Raji (cell line): ENCODE data around the gene PHLDA3.

Experiments used
- POLR2A ChIP-seq: IDR thresholded peaks from 2 replicates; pipeline ENCODE4 v1.6.1; 2011; ENCODE audit warnings: low read depth, low read length, control low read depth; ENCODE audit not compliant: insufficient read depth

PHLDA3 gene

DNA sequence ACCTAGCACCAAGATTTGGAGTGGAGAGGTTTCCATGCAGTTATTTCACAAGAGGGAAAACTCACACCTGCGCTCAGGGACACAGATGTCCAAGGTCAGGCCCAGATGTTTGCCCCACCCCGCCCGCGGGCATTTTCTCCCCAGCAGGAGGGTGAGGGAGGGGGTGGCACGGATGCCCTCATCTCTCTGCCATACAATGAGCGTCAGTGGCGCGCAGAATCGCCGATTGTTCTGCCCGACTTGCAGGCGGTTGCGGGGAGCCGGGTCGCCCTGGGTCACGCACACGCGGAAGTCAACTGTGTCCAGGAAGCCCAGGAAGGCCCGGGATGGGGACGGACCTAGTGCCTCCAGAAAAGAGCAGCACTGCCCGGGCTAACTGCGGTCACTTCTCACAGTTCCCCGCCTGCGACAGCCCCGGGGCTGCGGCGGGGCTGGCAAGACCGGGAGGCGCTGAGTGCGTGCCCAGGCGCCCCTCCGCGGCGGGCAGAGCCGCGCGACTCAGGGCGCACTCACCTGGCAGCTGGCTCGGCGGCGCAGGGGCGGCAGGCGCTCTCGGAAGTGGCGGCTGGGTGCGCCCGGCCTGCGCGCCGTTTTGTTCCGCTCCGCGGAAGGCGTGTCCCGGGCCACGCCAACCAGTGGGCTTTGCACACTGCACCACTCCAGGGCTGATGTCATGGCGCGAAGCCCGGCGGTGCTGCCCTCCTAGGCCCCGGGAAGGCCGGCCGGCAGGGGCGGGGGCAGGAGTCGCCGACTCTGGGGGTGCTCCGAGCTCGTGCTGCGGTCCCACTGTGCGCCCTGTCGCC lies 37.8 kb upstream of the PHLDA3 start, which contains the start of gene CSRP1:
TSS of gene CSRP1 (minus strand) at position 567 of the 803 bp plus-strand sequence. CDS start 10,820 bp downstream, outside the sequence.
- peak; percentile 91 for TF ChIP-seq POLR2A

DNA sequence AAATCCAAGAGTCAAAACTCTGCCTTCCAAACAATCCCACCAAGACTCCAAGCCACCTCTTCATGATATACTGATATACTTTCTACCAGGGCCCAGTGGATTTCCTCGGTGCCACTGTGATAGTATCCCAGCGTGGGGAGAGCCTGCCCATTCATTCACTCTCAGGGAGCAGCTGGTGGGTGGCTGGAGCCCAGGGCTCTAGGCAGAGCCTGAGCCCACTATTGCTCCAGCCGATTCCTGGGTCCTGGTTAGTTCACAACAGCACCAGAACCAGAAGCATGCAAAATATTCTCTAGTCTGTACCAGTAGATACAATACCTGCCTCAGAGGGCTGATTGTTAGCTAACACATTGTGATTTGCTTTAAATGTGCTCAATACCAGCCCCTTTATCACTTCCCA lies 37.1 kb upstream of the PHLDA3 start:
- TF ChIP-seq POLR2A, result no peak

DNA sequence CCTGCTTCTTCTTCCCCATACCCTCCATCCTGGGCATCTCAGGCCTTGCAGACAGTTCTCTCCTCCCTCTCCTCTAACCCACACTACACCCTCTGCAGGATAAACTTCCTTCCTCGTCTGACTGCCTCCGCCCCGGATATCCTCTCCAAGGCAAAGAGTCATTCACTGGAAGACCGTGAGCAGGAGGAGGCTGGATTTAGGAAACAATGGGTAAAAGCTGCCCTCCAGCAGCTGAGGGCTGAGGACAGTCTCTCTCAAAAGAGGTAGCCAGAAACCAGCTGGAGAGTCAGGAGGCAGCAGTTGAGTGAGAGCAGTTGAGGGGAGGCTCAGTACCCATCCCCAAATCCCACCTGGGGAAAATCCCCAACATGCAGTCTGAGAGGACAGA lies 36.5 kb upstream of the PHLDA3 start:
- TF ChIP-seq POLR2A, result no peak

DNA sequence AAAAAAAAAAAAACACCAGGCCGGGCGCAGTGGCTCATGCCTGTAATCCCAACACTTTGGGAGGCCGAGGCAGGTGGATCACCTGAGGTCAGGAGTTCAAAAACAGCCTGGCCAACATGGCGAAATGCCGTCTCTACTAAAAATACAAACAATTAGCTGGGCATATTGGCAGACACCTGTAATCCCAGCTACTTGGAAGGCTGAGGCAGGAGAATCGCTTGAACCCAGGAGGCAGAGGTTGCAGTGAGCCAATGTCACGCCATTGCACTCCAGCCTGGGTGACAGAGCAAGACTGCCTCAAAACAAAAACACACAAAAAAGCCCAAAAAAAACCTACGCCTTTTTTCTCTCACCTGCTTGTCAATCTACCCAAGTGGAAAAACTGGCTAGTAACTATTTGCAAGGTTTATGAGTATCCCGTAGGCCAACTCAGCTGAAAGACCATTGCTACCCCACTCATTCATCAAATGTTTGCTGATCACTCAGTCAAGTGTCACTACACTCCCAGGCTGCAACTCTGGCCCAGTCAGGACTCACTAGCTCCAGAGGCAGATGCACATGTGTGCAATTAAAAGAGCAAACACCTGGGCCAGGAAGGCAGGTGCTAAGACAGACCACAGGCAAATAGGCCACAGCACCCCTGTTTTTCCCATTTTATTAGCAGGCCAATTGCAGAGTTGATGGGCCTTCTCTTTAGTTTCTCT lies 36.0 kb upstream of the PHLDA3 start:
- TF ChIP-seq POLR2A, result no peak

DNA sequence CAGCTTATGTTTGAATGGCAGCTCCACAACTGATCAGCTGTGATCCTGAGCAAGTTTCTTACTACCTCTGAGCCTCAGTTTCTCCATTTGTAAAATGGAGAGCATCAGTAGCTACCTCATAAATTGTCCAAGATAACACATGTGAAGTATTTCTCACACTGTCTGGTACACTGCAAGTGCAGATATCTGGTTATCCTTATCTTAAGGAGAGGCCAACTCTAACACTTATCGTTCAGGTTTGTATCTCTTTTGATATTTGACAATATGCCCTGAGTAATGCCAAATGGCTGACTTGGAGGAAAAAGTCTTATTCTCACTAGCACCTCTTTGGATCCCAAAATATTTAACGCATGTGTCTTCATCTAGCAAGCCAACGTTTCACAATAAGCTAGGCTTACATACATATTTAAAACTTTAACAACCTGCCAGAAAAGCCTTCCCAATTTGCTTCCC lies 35.2 kb upstream of the PHLDA3 start:
- TF ChIP-seq POLR2A, result no peak

DNA sequence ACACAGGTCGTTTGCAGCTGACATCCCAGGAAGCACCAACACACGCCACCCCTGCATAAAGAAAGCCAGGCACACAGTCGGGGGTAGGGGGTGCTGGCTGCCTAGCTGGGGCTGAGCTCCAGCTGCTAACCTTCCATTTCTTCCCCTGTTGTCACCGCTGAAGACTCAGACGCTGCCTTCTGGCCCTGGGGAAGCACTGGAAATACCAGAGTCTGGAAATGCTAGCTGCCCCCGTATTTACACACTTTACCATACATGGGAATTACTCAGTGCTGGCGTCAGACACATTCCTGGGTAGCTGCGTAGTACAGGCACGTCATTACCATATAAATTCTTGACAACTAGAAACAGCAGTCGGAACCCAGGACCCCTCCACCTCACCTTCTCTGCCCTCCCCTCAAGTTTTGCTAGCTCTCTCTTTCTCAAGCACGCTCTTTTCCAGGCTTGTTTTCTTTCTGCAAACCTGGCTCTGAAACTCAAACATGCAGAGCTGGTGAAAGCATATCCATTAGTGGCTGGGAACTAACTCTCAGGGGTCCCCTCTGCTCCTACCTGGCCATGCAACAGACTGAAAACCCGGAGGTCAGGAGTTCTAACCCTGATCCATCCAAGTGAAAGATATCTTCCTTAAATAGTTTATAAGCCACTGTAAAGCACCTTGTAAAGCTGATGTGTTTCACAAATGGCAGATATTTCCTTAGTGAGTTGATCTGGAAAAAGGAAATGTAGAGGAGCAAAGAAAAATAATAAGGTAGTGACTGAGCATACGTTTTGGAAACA lies 34.6 kb upstream of the PHLDA3 start:
- no peak for TF ChIP-seq POLR2A

DNA sequence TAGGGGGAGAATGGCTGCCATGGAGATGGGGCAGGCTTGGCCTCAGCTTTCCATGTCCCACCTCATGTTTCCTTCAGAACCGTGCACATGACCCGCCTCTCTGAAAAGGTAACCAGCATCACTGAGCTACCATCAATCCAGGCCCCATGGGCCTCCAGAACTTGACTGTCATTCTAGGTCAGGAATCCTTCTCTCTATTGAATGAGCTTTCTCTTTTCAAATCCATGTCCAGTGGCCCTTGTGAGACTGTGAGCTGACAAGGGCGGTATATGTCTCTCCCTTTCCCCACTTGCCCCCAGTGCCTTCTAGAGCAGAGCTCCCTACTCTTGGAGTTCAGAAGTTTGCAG lies 33.5 kb upstream of the PHLDA3 start:
- no peak for TF ChIP-seq POLR2A

DNA sequence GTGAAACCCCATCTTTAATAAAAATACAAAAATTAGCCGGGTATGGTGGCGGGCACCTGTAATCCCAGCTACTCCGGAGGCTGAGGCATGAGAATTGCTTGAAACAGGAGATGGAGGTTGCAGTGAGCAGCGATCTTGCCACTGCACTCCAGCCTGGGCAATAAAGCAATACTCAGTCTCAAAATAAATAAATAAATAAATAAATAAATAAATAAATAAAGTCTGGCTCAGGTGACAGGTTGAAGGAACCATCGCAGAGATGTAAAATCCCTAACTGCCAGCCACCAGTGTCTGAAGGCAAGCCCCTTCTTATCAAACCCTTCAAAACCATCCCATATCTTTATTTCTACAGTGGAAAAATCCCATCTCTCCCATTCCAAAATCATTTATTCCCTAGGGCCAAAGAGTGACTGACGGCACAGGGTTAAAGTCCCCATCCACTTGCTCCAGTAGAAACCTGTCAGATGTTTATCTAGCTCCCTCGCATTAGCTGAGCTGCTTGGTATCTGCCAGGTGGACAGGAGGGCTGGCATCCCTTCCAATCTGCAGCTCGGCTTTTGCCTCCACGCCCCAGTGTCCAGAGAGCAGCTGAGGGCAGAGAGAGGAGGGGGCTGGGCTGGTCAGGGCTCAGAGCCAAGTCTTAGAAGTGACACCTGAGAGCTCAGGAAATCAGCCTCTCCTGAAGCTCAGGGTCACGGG lies 33.0 kb upstream of the PHLDA3 start:
- TF ChIP-seq POLR2A, result no peak

DNA sequence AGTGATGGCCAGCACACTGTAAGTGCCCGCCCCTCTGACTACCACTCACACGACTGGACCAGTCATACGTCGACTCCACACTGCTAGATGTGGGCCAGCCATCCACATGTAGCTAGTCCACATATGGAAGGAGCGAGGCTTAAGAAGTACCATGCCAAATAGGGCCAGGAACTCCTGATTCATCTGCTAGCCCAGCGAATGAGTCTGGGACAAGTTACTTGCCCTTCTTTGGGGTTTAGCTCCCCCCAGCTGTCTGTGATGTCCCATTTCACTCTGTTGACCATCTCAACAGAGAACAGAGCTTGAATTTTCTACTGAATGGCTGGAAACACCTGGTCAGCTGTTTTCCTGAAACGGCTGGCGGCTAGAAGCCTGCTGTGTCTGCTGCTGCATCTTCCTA lies 32.2 kb upstream of the PHLDA3 start:
- TF ChIP-seq POLR2A, result no peak

DNA sequence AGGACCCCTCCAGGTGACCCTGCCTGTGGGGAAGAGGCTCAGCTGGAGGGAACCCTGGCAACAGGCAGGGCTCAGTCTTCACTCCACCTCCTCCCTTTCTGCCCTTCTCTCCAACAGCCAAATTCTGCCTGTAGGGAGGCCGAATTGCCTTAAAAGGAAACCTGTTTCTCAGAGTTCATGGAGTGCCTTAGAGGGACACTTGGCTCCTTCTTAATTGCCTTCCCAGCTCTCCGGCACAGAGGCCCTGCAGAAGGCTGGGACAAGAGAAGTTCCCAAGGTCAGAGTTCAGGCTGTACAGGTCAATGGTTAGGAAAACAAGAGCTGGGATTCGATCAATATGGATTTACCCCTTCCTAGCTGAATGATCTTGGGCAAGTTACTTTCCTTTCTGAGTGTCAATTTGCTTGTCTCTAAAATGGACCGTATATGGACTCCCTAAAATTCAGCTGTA lies 31.7 kb upstream of the PHLDA3 start:
- TF ChIP-seq POLR2A, result no peak

DNA sequence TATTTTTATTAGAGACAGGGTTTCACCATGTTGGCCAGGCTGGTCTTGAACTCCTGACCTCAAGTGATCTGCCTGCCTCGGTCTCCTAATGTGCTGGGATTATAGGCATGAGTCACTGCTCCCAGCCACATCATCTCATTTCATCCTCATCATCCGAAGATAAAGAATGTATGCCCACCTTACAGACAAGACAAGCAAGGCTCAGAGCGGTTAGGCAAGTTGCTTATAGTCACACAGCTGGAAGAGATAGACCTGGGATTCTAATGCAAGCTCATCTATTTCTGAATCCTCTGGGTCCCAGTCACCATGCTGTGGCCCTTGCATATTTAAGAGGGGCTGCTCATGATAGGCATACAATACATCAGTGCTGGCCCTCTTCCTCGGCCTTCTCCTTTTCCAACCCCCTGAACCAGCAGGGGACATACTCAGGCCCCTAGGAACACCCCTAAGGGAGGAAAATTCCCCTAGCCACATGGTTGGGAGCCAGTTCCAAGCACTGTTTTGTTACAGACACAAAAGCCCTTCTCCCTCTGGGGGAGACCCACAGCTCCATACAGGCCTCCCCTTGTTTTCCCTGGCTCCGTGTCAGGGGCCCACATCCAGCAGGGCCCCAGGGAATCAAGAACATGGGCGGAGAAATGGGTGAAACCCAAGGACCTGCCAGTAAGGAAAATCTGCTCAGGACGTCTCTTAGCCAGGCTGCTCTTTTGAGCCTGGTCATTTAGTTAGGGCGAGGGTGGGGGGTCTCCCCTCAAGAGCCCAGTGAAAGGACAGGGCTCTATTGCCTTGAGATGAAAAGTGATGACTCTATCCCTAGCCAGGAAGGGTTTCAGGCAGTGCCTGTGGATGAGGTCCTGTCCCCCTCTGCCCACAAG lies 31.0 kb upstream of the PHLDA3 start:
- TF ChIP-seq POLR2A, result no peak

DNA sequence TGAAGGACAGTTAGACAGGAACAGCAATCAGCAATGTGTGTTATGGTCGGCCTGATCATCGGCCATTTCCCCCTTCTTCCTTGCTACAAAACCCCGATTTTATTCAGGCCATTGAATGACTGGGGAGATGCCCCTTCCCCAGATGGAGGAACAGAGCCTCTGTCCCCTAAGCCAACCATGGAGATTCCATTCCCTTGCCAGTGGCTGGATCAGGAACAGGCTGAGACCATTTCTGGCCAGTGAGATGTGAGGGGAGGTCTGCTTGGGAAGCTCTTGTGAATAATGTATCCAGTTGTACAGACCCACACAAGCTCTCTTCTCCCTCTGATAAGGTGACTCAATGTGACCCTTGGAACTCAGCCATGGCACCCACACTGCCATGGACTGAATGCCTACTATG lies 30.2 kb upstream of the PHLDA3 start:
- TF ChIP-seq POLR2A, result no peak

DNA sequence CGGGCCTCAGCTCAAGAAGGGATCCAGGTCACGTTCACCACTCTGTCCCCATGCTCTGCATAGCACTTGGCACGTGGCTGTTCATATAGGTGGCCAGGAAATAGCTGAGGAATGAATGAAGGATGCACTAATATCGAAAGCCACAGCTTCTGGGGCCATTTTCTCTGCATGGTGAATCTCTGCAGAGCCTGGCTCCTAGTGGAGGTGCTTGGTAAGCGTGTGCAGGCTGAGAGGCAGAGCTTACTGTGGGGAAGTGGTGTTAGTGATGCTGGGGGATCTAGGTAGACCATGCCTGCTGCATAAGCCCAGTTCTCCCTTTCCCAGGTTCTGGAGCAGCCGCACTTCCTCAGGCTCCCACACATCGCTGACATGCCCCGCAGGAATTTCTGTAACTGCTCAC lies 29.6 kb upstream of the PHLDA3 start:
- no peak for TF ChIP-seq POLR2A

DNA sequence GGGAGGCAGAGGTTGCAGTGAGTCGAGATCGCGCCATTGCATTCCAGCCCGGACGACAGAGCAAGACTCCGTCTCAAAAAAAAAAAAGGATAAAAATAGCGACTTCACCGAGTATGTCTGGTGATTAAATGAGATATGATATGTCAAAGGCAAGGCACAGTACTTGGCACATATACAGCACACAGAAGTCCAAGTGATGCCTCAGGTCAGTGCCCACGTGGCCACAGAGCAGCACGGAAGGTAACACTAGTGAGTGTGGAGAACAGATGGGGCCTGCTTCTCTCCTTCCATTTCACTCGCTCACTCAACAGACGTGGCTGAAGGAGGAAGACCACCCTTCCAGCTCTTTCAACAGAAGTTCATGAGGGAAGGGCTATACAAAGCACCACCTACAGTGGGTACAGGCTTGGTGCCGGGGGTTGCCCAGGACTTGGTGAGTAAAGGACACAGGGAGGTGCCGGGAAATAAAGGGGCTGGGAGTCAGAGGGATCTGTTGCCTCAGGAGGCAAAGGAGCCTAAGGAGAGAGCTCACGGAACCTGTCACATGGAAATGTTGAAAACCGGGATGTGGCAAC lies 29.0 kb upstream of the PHLDA3 start:
- no peak for TF ChIP-seq POLR2A
